Measurements from ENCODE around the gene PRCP.

DNA sequence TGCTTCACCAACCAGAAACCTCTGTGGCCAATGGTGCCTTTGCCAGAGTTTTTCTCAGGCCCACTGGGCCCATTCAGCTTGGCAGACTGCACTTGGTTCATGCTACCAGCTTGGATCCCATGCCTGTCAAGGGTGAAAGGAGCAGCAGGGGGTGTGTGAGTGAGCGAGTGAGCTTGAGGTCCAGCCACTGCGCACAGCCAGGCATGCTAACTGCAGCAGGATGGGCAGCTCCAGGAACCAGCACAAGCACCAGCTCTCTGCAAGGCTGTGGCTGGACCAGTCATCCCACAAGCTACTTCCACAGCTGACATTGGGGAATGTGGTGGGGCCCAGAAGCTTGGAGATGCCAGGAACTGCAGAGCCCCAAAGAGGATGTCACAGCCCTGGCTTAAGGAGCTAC lies 42.1 kb upstream of the PRCP start:
- TF ChIP-seq EP300 (IDR thresholded peaks at IDR 0.05; ENCODE audit: borderline replicate concordance in 1 of 2, low read depth in 1 of 2, low read length in 1 of 2) (no peak), POLR2AphosphoS5 (IDR thresholded peaks at IDR 0.05; ENCODE audit: low read depth, low read length) (no peak), NFIC (IDR thresholded peaks at IDR 0.05; ENCODE audit: borderline replicate concordance) (no peak), GATA2 (CRISPR knock-in tag; IDR thresholded peaks at IDR 0.05) (no peak), TAF1 (IDR thresholded peaks at IDR 0.05; ENCODE audit: borderline replicate concordance, low read depth, low read length) (no peak), MXI1 (IDR thresholded peaks at IDR 0.05; ENCODE audit: low read depth, low read length) (no peak), EZH2phosphoT487 (IDR thresholded peaks at IDR 0.05; ENCODE audit: borderline replicate concordance, low read depth) (no peak)
- TF ChIP-seq, protein P1, sequence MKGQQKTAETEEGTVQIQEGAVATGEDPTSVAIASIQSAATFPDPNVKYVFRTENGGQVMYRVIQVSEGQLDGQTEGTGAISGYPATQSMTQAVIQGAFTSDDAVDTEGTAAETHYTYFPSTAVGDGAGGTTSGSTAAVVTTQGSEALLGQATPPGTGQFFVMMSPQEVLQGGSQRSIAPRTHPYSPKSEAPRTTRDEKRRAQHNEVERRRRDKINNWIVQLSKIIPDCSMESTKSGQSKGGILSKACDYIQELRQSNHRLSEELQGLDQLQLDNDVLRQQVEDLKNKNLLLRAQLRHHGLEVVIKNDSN (IDR thresholded peaks at IDR 0.05; ENCODE audit: borderline replicate concordance, low read depth) = no peak
- TF ChIP-seq, protein P2, sequence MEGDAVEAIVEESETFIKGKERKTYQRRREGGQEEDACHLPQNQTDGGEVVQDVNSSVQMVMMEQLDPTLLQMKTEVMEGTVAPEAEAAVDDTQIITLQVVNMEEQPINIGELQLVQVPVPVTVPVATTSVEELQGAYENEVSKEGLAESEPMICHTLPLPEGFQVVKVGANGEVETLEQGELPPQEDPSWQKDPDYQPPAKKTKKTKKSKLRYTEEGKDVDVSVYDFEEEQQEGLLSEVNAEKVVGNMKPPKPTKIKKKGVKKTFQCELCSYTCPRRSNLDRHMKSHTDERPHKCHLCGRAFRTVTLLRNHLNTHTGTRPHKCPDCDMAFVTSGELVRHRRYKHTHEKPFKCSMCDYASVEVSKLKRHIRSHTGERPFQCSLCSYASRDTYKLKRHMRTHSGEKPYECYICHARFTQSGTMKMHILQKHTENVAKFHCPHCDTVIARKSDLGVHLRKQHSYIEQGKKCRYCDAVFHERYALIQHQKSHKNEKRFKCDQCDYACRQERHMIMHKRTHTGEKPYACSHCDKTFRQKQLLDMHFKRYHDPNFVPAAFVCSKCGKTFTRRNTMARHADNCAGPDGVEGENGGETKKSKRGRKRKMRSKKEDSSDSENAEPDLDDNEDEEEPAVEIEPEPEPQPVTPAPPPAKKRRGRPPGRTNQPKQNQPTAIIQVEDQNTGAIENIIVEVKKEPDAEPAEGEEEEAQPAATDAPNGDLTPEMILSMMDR (IDR thresholded peaks at IDR 0.05) = no peak
- TF ChIP-seq, protein P3, sequence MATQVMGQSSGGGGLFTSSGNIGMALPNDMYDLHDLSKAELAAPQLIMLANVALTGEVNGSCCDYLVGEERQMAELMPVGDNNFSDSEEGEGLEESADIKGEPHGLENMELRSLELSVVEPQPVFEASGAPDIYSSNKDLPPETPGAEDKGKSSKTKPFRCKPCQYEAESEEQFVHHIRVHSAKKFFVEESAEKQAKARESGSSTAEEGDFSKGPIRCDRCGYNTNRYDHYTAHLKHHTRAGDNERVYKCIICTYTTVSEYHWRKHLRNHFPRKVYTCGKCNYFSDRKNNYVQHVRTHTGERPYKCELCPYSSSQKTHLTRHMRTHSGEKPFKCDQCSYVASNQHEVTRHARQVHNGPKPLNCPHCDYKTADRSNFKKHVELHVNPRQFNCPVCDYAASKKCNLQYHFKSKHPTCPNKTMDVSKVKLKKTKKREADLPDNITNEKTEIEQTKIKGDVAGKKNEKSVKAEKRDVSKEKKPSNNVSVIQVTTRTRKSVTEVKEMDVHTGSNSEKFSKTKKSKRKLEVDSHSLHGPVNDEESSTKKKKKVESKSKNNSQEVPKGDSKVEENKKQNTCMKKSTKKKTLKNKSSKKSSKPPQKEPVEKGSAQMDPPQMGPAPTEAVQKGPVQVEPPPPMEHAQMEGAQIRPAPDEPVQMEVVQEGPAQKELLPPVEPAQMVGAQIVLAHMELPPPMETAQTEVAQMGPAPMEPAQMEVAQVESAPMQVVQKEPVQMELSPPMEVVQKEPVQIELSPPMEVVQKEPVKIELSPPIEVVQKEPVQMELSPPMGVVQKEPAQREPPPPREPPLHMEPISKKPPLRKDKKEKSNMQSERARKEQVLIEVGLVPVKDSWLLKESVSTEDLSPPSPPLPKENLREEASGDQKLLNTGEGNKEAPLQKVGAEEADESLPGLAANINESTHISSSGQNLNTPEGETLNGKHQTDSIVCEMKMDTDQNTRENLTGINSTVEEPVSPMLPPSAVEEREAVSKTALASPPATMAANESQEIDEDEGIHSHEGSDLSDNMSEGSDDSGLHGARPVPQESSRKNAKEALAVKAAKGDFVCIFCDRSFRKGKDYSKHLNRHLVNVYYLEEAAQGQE (IDR thresholded peaks at IDR 0.05; ENCODE audit: low read depth, low read length) = no peak
- TF ChIP-seq, protein P4, sequence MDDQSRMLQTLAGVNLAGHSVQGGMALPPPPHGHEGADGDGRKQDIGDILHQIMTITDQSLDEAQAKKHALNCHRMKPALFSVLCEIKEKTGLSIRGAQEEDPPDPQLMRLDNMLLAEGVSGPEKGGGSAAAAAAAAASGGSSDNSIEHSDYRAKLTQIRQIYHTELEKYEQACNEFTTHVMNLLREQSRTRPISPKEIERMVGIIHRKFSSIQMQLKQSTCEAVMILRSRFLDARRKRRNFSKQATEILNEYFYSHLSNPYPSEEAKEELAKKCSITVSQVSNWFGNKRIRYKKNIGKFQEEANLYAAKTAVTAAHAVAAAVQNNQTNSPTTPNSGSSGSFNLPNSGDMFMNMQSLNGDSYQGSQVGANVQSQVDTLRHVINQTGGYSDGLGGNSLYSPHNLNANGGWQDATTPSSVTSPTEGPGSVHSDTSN (IDR thresholded peaks at IDR 0.05) = no peak

Measured in SK-N-SH (cell line).